Activated CD8-positive, alpha-beta memory T cell treated with anti-CD3 and anti-CD28 coated beads, Interleukin-2, amount 50 U/mL, for 1 hour (primary cell): ENCODE measurements around the gene OXNAD1.
"Not testable (repeated sequence)": the region's sequence is repeated elsewhere in the genome, so short reads cannot be mapped to it uniquely, and the experiment has no call there.

ENCODE experiments used
- DNase-seq: peaks from one replicate; pipeline ENCODE4 v3.0.0-alpha.2; 2020; ENCODE audit errors: extremely low read depth

OXNAD1 gene

DNA sequence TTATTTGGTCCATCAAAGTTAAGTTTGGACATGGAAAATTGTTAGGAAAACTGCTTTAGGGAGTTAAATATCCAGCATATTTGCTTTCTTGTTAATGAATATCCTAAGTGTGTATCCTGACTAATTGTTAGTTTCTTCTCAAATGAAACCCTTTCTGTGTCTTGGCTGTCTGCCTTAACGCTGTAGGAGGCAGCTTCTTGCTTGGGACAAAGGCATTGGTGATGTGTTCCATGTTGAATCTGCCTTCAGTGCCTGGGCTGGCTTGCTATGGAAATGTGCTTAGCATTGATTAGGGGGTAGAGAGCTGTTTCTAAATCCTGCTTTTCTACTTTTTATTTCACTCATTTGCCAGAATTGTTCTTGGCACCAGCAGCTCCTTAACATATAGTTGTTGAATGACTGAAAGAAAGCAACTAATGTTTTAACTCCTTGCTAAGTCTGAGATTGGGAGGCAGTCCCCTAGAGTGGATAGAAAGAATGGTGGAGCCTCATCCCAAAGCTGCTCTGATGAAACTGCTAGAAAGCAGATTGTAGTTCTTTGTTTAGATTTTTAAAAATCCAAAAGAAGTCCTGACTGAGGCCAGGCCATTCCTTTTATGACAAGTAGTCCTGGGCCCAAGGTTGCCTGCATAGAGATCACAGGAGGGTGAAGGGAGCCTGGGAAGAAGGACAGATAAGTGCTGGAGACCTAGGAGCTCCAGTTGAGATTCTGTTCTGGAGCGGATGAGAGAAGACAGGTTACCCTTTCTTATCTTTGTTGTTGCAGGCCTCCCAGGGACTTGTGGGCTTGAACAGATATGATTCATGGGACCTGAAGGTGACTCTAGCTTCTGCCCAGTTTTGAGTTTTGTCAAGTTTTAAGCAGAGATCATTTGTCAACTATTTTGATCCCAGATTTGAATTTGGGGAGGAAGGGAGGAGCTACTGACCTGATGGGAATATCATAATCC, 39.3 kb downstream of the OXNAD1 start:
- no peak for DNase-seq

DNA sequence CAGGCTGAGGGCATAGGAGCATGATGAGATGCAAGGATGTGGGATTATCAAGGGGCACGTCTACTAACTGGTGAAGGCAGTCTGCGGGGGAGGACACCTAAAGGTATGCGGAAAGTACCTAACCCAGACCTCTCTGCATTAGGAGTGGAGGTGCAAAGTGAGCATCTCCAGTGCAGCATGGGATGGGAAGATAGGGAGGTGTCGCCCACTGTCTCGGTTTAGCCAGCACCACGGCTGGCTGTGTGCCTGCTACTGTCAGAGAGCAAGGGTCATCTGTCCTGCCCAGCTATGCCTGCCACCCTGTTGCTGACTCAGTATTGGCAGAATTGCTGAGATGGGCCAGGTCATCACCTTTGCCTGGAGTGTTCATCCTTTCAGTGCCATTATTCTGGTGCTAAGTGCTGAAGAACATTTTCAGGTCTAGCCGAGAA, 40.1 kb downstream of the OXNAD1 start:
- DNase-seq = no peak

GRCh38 chr3:16307832-16308531, 43.0 kb downstream of the OXNAD1 start:
- DNase-seq = no peak

GRCh38 chr3:16308727-16309126, 43.7 kb downstream of the OXNAD1 start:
- no peak for DNase-seq

GRCh38 chr3:16309558-16309957, 44.5 kb downstream of the OXNAD1 start:
- DNase-seq = peak; percentile 44

DNA sequence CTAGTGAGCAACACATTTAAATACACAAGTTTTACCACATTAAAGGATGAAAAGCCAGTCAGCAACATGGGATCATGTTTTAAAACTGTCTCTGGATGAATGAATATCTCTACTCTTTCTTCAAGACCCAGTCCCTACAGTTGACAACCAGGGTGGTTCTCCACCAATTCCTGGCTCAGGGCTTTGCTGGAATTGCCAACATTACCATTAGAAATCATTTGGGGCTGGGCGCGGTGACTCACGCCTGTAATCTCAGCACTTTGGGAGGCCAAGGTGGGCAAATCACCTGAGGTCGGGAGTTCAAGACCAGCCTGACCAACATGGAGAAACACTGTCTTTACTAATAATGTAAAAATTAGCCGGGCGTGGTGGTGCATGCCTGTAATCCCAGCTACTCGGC, 45.5 kb downstream of the OXNAD1 start:
- not testable (repeated sequence) for DNase-seq

DNA sequence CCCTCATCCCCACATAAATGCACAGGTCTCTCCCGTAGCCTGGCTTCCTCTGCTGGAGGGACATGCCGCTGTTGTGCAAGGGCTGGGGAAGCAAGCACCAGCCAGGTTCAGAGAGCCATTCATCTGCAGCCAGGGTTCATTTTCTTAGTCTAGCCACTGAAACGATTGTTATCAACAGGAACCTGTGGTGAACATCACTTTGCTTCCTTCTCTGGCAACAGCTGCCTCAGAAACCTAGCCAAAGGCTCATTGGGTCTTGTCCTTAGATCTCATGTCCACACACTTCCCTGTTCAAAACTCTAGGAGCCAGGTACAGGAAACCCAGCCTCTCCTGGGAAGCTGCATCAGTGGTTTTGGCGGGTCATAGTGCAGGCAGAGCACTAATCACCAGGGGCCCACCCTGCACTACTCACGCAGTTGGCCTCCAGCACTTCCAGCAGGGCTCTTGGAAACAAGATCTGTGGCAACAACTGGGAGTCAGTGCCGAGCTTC, 47.0 kb downstream of the OXNAD1 start:
- no peak for DNase-seq

GRCh38 chr3:16313886-16314645, 49.1 kb downstream of the OXNAD1 start:
- DNase-seq = no peak

GRCh38 chr3:16315623-16316022, 50.6 kb downstream of the OXNAD1 start:
- no peak for DNase-seq

GRCh38 chr3:16316396-16316795, 51.4 kb downstream of the OXNAD1 start:
- DNase-seq = no peak

- no peak for DNase-seq
These were observed 52.0 kb downstream of the OXNAD1 start for GRCh38 chr3:16316847-16317560.

GRCh38 chr3:16317561-16317945, 52.5 kb downstream of the OXNAD1 start:
- DNase-seq = no peak

GRCh38 chr3:16318176-16318575, 53.2 kb downstream of the OXNAD1 start:
- DNase-seq = no peak

- DNase-seq = peak; percentile 74
These were observed 54.3 kb downstream of the OXNAD1 start for GRCh38 chr3:16319307-16319706.

- no peak for DNase-seq
These were observed 54.7 kb downstream of the OXNAD1 start for GRCh38 chr3:16319723-16320122.

GRCh38 chr3:16320711-16321110, 55.7 kb downstream of the OXNAD1 start:
- DNase-seq = no peak

GRCh38 chr3:16322189-16322588, 57.2 kb downstream of the OXNAD1 start:
- no peak for DNase-seq

DNA sequence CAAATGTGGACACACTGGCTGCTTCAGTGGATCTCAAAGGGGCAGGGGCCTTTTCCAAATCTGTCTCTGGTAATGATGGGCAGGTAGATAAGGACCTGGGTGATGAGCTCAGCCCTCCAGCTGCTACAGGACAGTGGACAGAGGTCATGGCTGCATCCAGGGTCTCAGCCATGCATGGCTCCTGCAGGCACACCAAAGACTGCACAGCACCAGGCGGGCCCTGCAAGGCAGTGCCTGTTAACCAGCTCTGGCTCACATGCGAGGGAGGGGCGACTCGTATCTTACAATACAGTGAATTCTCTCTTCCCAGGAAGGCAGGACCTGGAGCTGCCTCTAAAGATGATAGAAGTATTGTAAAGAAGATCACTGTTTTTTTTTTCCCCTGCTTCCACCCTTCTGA, 58.7 kb downstream of the OXNAD1 start:
- no peak for DNase-seq

- DNase-seq = no peak
These were observed 60.8 kb downstream of the OXNAD1 start for GRCh38 chr3:16325850-16326249.

GRCh38 chr3:16326724-16327349, 61.8 kb downstream of the OXNAD1 start:
- no peak for DNase-seq

DNA sequence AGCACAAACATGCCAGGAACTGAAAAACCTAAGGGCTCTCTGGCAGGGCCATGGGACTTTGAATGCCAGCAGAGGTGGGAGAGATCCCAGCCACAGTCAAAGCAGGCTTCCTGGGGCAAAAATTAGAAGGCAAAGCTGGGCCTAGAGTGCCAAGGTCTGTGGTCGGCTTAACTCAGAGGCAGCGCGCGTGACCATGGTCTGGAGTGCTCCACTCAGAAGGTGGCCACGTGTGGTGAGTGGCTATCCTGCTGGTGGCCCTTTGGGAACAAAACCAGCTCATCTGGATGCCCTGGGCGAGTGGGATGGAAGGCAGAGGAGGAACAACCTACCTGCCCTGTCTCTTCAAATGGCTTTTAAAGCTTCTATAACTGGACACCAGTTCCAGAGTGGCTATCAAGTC, 63.1 kb downstream of the OXNAD1 start:
- no peak for DNase-seq
